ENCODE data around the gene COX4I1. TPM values are rescaled to one million over a fixed set of nuclear protein-coding genes. Genes with fewer than 3 reads are reported as not detected.

COX4I1 gene
- total and polyA plus RNA-seq, 9 of the 15 experiments (the other 6 are each of a cell fraction or from before 2014, with no cell fraction given), result 651 to 2,356 (median 1,032) TPM

GRCh38 chr16:85799497-85800320, at the start of gene COX4I1, which contains the start of gene EMC8 (continued):
- no peak for TF ChIP-seq E2F5 (CRISPR knock-in tag; IDR thresholded peaks at IDR 0.05)
- peak; percentile 56 for TF ChIP-seq ARID4B (CRISPR knock-in tag; IDR thresholded peaks at IDR 0.05)
- no peak for TF ChIP-seq SREBF2 (CRISPR knock-in tag; IDR thresholded peaks at IDR 0.05)
- peak; percentile 40 for TF ChIP-seq RB1 (IDR thresholded peaks at IDR 0.05; ENCODE audit: low read depth)
- peak; percentile 84 for TF ChIP-seq NR2C2 (CRISPR knock-in tag; IDR thresholded peaks at IDR 0.05)
- TF ChIP-seq NR2C2 (tag; IDR thresholded peaks at IDR 0.05), result peak; percentile 96
- TF ChIP-seq ZNF224 (CRISPR knock-in tag; IDR thresholded peaks at IDR 0.05), result 0 out of 2 replicates have a peak, but pooled peaks have one; percentile 52
- peak; percentile 30; the same call in 1 of the 2 replicates for TF ChIP-seq SP1 (CRISPR knock-in tag; IDR thresholded peaks at IDR 0.05)
- no peak for TF ChIP-seq ZC3H11A (IDR thresholded peaks at IDR 0.05; ENCODE audit: low read depth, low read length)
- TF ChIP-seq ZNF561 (CRISPR knock-in tag; conservative IDR thresholded peaks at IDR 0.05), result no peak
- TF ChIP-seq ZBTB2 (IDR thresholded peaks at IDR 0.05), result no peak
- TF ChIP-seq STAT6 (CRISPR knock-in tag; IDR thresholded peaks at IDR 0.05), result peak; percentile 82; the same call in 1 of the 2 replicates
- TF ChIP-seq CHCHD3 (CRISPR knock-in tag; IDR thresholded peaks at IDR 0.05), result no peak
- TF ChIP-seq E2F8 (IDR thresholded peaks at IDR 0.05; ENCODE audit: low read depth, partially characterized antibody), result peak; percentile 73
- TF ChIP-seq BCOR (IDR thresholded peaks at IDR 0.05), result no peak
